H9 (cell line): ENCODE data around the gene GTF2F2. TPM values are rescaled to one million over a fixed set of nuclear protein-coding genes. Genes with fewer than 3 reads are reported as not detected.

ENCODE experiments used
- DNase-seq: peaks from one replicate; pipeline ENCODE4 v3.0.0-alpha.2; 2017
- H2AFZ ChIP-seq: one replicate; pipeline ENCODE4 v1.6.1; 2013; ENCODE audit warnings: mild to moderate bottlenecking, low read length, control low read depth, moderate library complexity
- H2AK5ac ChIP-seq: 2 replicates; pipeline ENCODE4 v1.6.1; 2013; ENCODE audit warnings: low read length, control low read depth, mixed read lengths; ENCODE audit not compliant: insufficient read length
- H2BK120ac ChIP-seq: one replicate; pipeline ENCODE4 v1.6.1; 2013; ENCODE audit warnings: low read depth, mild to moderate bottlenecking, low read length, control low read depth, inconsistent platforms; ENCODE audit not compliant: poor library complexity, severe bottlenecking
- H2BK12ac ChIP-seq: 2 replicates; pipeline ENCODE4 v1.6.1; 2013; ENCODE audit warnings: low read length, control low read depth, mixed read lengths, low read depth; ENCODE audit not compliant: insufficient read length
- H2BK15ac ChIP-seq: 2 replicates; pipeline ENCODE4 v1.6.1; 2013; ENCODE audit warnings: low read depth, low read length, control low read depth
- H2BK20ac ChIP-seq: one replicate; pipeline ENCODE4 v1.6.1; 2013; ENCODE audit warnings: low read depth, mild to moderate bottlenecking, low read length, control low read depth, inconsistent platforms; ENCODE audit not compliant: poor library complexity, severe bottlenecking
- H2BK5ac ChIP-seq: 2 replicates; pipeline ENCODE4 v1.6.1; 2013; ENCODE audit warnings: low read length, control low read depth, mixed read lengths; ENCODE audit not compliant: insufficient read length
- H3K14ac ChIP-seq: 2 replicates; pipeline ENCODE4 v1.6.1; 2013; ENCODE audit warnings: low read length, control low read depth; ENCODE audit not compliant: insufficient read depth
- H3K18ac ChIP-seq: 2 replicates; pipeline ENCODE4 v1.6.1; 2013; ENCODE audit warnings: low read depth, mild to moderate bottlenecking, mixed read lengths, low read length, control low read depth; ENCODE audit not compliant: insufficient read length
- H3K23ac ChIP-seq: 2 replicates; pipeline ENCODE4 v1.6.1; 2013; ENCODE audit warnings: low read length, control low read depth, mixed read lengths, low read depth; ENCODE audit not compliant: insufficient read length
- H3K23me2 ChIP-seq: 2 replicates; pipeline ENCODE4 v1.6.1; 2013; ENCODE audit warnings: low read depth, mild to moderate bottlenecking, mixed read lengths, low read length, control low read depth; ENCODE audit not compliant: insufficient read length, poor library complexity, severe bottlenecking
- H3K27ac ChIP-seq: 2 replicates; pipeline ENCODE4 v1.5.1; 2013; ENCODE audit warnings: low read length, control low read depth, mixed read lengths, low read depth; ENCODE audit not compliant: insufficient read length
- H3K27me3 ChIP-seq: 2 replicates; pipeline ENCODE4 v1.6.1; 2013; ENCODE audit warnings: low read length, control low read depth, inconsistent platforms; ENCODE audit not compliant: insufficient read depth
- H3K4ac ChIP-seq: 2 replicates; pipeline ENCODE4 v1.6.1; 2013; ENCODE audit warnings: low read depth, mild to moderate bottlenecking, control low read depth, inconsistent platforms, low read length, moderate library complexity
- H3K4me1 ChIP-seq: 2 replicates; pipeline ENCODE4 v1.6.1; 2013; ENCODE audit warnings: low read length, control low read depth, inconsistent platforms; ENCODE audit not compliant: insufficient read depth
- H3K4me2 ChIP-seq: 2 replicates; pipeline ENCODE4 v1.6.1; 2013; ENCODE audit warnings: low read length, control low read depth, mixed read lengths; ENCODE audit not compliant: insufficient read length, insufficient read depth
- H3K56ac ChIP-seq: 2 replicates; pipeline ENCODE4 v1.6.1; 2013; ENCODE audit warnings: low read depth, mild to moderate bottlenecking, mixed read lengths, low read length, control low read depth; ENCODE audit not compliant: insufficient read length
- H3K79me1 ChIP-seq: 2 replicates; pipeline ENCODE4 v1.6.1; 2013; ENCODE audit warnings: low read depth, mild to moderate bottlenecking, moderate library complexity, low read length, control low read depth, inconsistent platforms; ENCODE audit not compliant: insufficient read depth, poor library complexity, severe bottlenecking
- H3K79me2 ChIP-seq: 2 replicates; pipeline ENCODE4 v1.6.1; 2013; ENCODE audit warnings: low read length, control low read depth, inconsistent platforms; ENCODE audit not compliant: insufficient read depth
- H3K9ac ChIP-seq: 2 replicates; pipeline ENCODE4 v1.6.1; 2013; ENCODE audit warnings: low read length, control low read depth, mixed read lengths; ENCODE audit not compliant: insufficient read length; ENCODE audit errors: extremely low read depth
- H3K9me3 ChIP-seq: one replicate; pipeline ENCODE4 v1.6.1; 2013; ENCODE audit warnings: low read depth, low read length, inconsistent platforms; ENCODE audit not compliant: control insufficient read depth
- H3T11ph ChIP-seq: one replicate; pipeline ENCODE4 v1.6.1; 2013; ENCODE audit warnings: mild to moderate bottlenecking, low read length, control low read depth, inconsistent platforms
- H4K20me1 ChIP-seq: one replicate; pipeline ENCODE4 v1.6.1; 2013; ENCODE audit not compliant: control insufficient read depth, insufficient read length, insufficient read depth
- H4K5ac ChIP-seq: 2 replicates; pipeline ENCODE4 v1.6.1; 2013; ENCODE audit warnings: low read depth, mild to moderate bottlenecking, mixed read lengths, low read length, control low read depth; ENCODE audit not compliant: insufficient read length
- H4K8ac ChIP-seq: replicated peaks from 2 replicates; pipeline ENCODE4 v1.6.1; 2013; ENCODE audit warnings: low read length, control low read depth, mixed read lengths, low read depth; ENCODE audit not compliant: insufficient read length
- H4K91ac ChIP-seq: 2 replicates; pipeline ENCODE4 v1.6.1; 2013; ENCODE audit warnings: low read depth, mild to moderate bottlenecking, moderate library complexity, mixed read lengths, low read length, control low read depth; ENCODE audit not compliant: insufficient read length
- H3K27ac Mint-ChIP-seq, 3 experiments: 2 replicates in 2 of 3; 3 replicates in 1 of 3; pipeline ENCODE4 v1.8.0; 2020 to 2021; ENCODE audit warnings: mixed read lengths in 3 of 3, mild to moderate bottlenecking in 1 of 3, moderate library complexity in 1 of 3
- H3K27me3 Mint-ChIP-seq: 2 replicates; pipeline ENCODE4 v1.8.0; 2021; ENCODE audit warnings: low read depth, mild to moderate bottlenecking, moderate library complexity, mixed read lengths
- H3K36me3 Mint-ChIP-seq, 3 experiments: 2 replicates in 2 of 3; 3 replicates in 1 of 3; pipeline ENCODE4 v1.8.0; 2020 to 2021; ENCODE audit warnings: low read depth in 3 of 3, mixed read lengths in 3 of 3; ENCODE audit not compliant: insufficient read depth in 1 of 3
- H3K4me1 Mint-ChIP-seq, 2 experiments: 2 replicates each; pipeline ENCODE4 v1.8.0; 2020; ENCODE audit warnings: mixed read lengths in 2 of 2
- H3K4me3 Mint-ChIP-seq, 2 experiments: 2 replicates in 1 of 2; 3 replicates in 1 of 2; pipeline ENCODE4 v1.8.0; 2020 to 2021; ENCODE audit warnings: mild to moderate bottlenecking in 2 of 2, mixed read lengths in 2 of 2, moderate library complexity in 1 of 2
- H3K9me3 Mint-ChIP-seq, 2 experiments: 2 replicates in 1 of 2; 3 replicates in 1 of 2; pipeline ENCODE4 v1.8.0; 2020; ENCODE audit warnings: mild to moderate bottlenecking in 2 of 2, mixed read lengths in 2 of 2, moderate library complexity in 1 of 2
- WGBS: extraction: QIAGEN DNeasy Blood & Tissue Kit; methylation state at CpG from one replicate; pipeline ENCODE4 v1.1.7; 2013; ENCODE audit warnings: missing lambda C conversion rate, low lambda C conversion rate, mixed read lengths; ENCODE audit not compliant: insufficient read length; ENCODE audit errors: extremely low coverage; 5-methylcytosine and 5-hydroxymethylcytosine counted together
- total RNA-seq: library from RNA; stranded (reverse); gene quantifications from 2 replicates; pipeline ENCODE4 v1.2.1, GENCODE V29; 2021
- TF ChIP-seq, protein P1 (sequence below): fragments of 200-600 bp; sonication (generic); conservative IDR thresholded peaks from 3 replicates; pipeline ENCODE4 v1.8.0; 2021; ENCODE audit warnings: antibody characterized with exemption, mild to moderate bottlenecking

The GTF2F2 gene
- total RNA-seq, 1 experiment from 2014 or later: 29.6 TPM

DNA sequence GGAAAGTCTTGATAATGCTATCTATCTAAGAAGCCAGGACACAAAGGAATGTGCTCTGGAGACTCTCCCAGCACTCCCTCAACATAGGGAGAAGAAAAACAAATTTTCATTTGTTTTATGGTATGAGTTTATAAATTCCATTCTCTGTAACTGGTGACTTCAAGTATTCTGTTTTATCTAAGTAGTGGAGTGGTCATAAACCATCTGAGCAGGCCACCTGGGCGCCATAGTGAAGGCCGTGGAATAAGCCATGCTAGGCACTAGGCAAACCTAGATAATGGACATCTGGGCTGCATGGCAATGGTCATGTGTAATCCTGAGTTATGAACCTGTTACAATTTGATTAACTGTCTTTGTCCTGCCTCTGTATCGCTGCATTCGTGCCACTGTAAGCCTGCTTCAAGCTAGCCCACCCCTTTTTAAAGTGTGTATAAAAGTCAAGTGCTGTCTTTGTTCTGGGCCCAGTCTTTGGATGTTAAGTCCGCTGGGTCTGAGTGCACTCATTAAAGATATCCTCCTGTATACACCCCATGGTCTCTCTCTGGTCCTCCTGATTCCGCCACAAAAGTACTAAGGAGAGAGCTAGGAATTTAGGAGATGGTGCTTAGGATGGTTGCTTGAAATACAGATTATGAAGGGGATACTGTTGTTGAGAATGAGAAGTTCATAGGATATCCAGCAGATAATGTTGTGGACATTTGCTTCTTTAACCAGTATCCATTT, 13.2 kb downstream of the GTF2F2 start:
- Histone ChIP-seq H3K27ac (no peak overlapping the region), H2BK12ac (no peak overlapping the region), H3K23ac (no peak overlapping the region), H2BK15ac (no peak overlapping the region), H3K4ac (no peak overlapping the region), H3K4me2 (no peak overlapping the region), H3K18ac (no peak overlapping the region), H2BK20ac (no peak overlapping the region), H3K79me1 (peaks cover 11% of the 10 kb centered on the region), H2AK5ac (no peak overlapping the region), H3K9me3 (no peaks in the 10 kb centered on the region), H3K4me1 (peaks cover 4% of the 10 kb centered on the region), H4K91ac (no peak overlapping the region), H3K9ac (no peak overlapping the region), H3K56ac (no peak overlapping the region), H2BK120ac (no peak overlapping the region), H3K14ac (no peak overlapping the region), H3T11ph (no peak overlapping the region), H3K23me2 (no peaks in the 10 kb centered on the region), H2BK5ac (no peak overlapping the region), H4K8ac (no peak overlapping the region), H4K20me1 (no peaks in the 10 kb centered on the region), H3K27me3 (no peaks in the 10 kb centered on the region), H4K5ac (no peak overlapping the region), H2AFZ (no peak overlapping the region), H3K79me2 (peaks cover 32% of the 10 kb centered on the region)
- no CpG with 5 or more reads among the region's 6 CpGs for WGBS
- DNase-seq: no peak
- H3K27ac Mint-ChIP-seq: no peak overlapping the region
- TF ChIP-seq, protein P1, sequence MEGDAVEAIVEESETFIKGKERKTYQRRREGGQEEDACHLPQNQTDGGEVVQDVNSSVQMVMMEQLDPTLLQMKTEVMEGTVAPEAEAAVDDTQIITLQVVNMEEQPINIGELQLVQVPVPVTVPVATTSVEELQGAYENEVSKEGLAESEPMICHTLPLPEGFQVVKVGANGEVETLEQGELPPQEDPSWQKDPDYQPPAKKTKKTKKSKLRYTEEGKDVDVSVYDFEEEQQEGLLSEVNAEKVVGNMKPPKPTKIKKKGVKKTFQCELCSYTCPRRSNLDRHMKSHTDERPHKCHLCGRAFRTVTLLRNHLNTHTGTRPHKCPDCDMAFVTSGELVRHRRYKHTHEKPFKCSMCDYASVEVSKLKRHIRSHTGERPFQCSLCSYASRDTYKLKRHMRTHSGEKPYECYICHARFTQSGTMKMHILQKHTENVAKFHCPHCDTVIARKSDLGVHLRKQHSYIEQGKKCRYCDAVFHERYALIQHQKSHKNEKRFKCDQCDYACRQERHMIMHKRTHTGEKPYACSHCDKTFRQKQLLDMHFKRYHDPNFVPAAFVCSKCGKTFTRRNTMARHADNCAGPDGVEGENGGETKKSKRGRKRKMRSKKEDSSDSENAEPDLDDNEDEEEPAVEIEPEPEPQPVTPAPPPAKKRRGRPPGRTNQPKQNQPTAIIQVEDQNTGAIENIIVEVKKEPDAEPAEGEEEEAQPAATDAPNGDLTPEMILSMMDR: no peak
- H3K4me1 Mint-ChIP-seq: peaks cover 21 to 22% of the 10 kb centered on the region in 2 experiments
- no peaks in the 10 kb centered on the region; the same call in 1 of the 2 replicates for H3K27me3 Mint-ChIP-seq
- no peak overlapping the region for H3K4me3 Mint-ChIP-seq
- peaks cover 10 to 29% (median 22%) of the 10 kb centered on the region in 3 experiments for H3K36me3 Mint-ChIP-seq
- peaks cover 4 to 19% of the 10 kb centered on the region in 2 experiments; a peak in 4 of 5 replicates for H3K9me3 Mint-ChIP-seq
